Measurements from ENCODE around the gene KIF26B.

KIF26B gene

DNA sequence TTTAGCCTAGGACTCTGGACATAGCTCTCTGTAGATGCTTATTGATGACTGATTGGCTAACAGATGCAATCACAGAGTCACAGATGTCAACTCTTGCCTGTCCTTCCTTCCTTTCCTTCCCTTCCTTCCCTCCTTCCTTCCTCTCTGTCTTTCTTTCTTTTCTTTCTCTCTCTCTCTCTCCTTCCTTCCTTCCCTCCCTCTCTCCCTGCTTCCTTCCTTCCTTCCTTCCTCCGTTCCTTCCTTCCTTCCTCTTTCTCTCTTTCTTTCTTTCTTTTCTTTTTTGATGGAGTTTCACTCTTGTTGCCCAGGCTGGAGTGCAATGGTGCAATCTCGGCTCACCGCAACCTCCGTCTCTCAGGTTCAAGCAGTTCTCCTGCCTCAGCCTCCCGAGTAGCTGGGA is 106.1 kb downstream of the KIF26B start:
- no peak for DNase-seq (ENCODE audit: low read depth)
- TF ChIP-seq, protein P1, sequence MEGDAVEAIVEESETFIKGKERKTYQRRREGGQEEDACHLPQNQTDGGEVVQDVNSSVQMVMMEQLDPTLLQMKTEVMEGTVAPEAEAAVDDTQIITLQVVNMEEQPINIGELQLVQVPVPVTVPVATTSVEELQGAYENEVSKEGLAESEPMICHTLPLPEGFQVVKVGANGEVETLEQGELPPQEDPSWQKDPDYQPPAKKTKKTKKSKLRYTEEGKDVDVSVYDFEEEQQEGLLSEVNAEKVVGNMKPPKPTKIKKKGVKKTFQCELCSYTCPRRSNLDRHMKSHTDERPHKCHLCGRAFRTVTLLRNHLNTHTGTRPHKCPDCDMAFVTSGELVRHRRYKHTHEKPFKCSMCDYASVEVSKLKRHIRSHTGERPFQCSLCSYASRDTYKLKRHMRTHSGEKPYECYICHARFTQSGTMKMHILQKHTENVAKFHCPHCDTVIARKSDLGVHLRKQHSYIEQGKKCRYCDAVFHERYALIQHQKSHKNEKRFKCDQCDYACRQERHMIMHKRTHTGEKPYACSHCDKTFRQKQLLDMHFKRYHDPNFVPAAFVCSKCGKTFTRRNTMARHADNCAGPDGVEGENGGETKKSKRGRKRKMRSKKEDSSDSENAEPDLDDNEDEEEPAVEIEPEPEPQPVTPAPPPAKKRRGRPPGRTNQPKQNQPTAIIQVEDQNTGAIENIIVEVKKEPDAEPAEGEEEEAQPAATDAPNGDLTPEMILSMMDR (IDR thresholded peaks at IDR 0.05; ENCODE audit: low read depth, low read length, missing control alignments), result no peak
- in situ Hi-C loops (cut with HindIII; ENCODE audit: low sequenced_read_pairs), result no loop called here
- H3K4me3 ChIP-seq (ENCODE audit: low read depth, low read length), result no peak overlapping the region

DNA sequence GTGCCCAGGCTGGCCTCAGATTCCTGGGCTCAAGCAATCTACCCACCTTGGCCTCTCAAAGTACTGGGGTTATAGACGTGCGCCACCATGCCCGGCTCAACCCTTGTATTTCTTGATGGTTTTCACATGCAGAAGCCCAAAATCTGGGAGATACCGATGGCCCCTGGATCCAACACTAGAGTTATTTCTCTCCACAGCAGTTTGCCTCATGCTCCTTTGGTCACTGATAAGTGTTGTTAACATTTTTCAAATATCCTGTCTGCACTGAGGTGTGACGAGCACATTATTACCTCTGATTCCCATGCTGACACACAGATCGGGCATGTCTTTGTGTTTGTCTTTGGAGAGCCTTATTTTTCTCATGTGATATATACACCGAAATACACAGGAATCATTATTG is 107.0 kb downstream of the KIF26B start:
- in situ Hi-C loops (cut with HindIII; ENCODE audit: low sequenced_read_pairs), result no loop called here
- DNase-seq (ENCODE audit: low read depth), result peak; percentile 5

DNA sequence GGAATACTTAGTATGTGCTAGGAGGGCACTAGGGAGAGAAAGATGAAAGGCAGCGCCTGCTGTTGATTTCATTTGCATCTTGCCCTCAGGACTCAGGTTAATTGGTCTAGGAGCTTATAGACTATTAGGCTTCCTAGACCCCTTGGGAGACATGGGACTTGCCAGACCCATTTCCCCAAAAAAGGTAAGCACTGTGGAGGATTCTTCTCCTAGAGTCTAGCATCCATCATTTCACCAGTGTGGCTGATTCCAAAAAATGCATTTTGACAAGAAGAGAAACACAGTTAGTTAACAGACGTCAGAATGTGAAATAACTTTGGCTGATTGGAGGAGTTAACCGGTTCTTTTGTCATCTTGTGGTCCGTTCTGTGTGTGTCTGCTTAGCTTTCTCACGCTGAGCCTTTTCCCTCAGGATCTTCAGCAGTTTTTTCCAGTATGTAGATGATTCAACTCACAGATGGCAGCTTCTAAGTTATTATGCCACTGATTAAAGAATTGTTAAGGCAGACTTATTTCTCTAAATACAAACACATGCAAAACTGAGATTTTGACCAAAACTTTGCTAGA is 108.8 kb downstream of the KIF26B start:
- TF ChIP-seq, protein P1 (IDR thresholded peaks at IDR 0.05; ENCODE audit: low read depth, low read length, missing control alignments), result no peak
- in situ Hi-C loops (cut with HindIII; ENCODE audit: low sequenced_read_pairs), result no loop called here
- DNase-seq (ENCODE audit: low read depth), result no peak
- no peak overlapping the region for H3K4me3 ChIP-seq (ENCODE audit: low read depth, low read length)

More for the DNA sequence above, 107.0 kb downstream of the KIF26B start:
- TF ChIP-seq, protein P1 (IDR thresholded peaks at IDR 0.05; ENCODE audit: low read depth, low read length, missing control alignments), result no peak
- no peak overlapping the region for H3K4me3 ChIP-seq (ENCODE audit: low read depth, low read length)

DNA sequence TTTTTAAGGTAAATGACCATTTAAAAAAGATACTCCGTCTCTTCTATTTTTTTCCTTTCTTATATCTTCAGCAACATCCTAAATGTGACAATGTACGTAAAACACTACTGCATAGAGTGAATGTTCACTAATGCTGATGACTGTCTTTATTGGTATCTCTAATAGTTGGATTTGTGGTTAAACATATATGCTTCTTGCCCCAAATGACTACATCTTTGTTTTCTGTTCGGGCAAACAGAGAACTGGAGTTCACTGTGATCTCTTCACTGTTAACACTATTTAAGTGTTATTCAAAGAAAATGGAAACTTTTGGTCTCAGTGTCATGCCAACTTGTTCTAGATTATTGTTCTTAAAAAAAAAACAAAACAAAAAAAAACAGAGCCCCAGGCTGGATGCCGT is 109.4 kb downstream of the KIF26B start:
- TF ChIP-seq, protein P1 (IDR thresholded peaks at IDR 0.05; ENCODE audit: low read depth, low read length, missing control alignments), result no peak
- in situ Hi-C loops (cut with HindIII; ENCODE audit: low sequenced_read_pairs), result no loop called here
- no peak for DNase-seq (ENCODE audit: low read depth)

DNA sequence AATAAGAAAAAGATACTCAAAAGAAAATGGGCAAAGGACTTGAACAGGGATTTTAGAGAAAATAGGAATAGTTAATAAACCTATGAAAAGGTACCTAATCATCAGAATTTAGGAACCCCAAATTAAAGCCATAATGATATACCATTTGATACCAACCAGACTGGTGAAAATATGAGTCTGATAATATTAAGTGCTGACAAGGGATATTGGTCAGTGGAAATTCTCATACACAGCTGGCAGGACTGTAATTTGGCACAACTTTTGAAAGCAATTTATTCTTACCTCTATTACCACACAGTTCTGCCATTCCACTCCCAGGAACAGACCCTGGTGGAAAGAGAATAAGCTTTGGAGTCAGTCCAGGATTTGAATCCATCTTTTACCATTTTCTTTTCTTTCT is 111.3 kb downstream of the KIF26B start:
- TF ChIP-seq, protein P1 (IDR thresholded peaks at IDR 0.05; ENCODE audit: low read depth, low read length, missing control alignments), result no peak
- no peak overlapping the region for H3K4me3 ChIP-seq (ENCODE audit: low read depth, low read length)
- DNase-seq (ENCODE audit: low read depth), result no peak
- in situ Hi-C loops (cut with HindIII; ENCODE audit: low sequenced_read_pairs), result loop anchor here (5.0 kb wide), 1 partner anchor 51 kb away; no protein-coding TSS in a partner anchor

More for the DNA sequence above, 109.4 kb downstream of the KIF26B start:
- H3K4me3 ChIP-seq (ENCODE audit: low read depth, low read length), result no peak overlapping the region

DNA sequence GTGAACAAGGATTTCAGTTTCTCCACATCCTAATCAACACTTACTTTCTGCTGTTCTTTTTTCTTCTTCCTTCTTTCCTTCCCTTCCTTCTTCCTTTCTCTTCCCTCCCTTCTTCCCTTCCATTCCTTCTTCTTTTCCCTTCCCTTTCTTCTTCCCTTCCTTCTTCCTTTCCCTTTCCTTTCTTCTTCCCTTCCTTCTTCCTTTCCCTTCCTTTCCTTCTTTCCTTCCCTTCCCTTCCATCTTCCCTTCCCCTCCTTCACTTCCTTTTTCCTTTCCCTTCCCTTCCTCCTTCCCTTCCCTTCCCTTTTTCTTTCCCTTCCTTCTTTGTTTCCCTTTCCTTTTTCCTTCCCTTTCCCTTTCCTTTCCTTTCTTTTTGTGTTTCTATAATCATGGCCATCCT is 115.3 kb downstream of the KIF26B start:
- in situ Hi-C loops (cut with HindIII; ENCODE audit: low sequenced_read_pairs), result no loop called here
- H3K4me3 ChIP-seq (ENCODE audit: low read depth, low read length), result no peak overlapping the region
- TF ChIP-seq, protein P1 (IDR thresholded peaks at IDR 0.05; ENCODE audit: low read depth, low read length, missing control alignments), result no peak
- no peak for DNase-seq (ENCODE audit: low read depth)

Data from astrocyte of the cerebellum (primary cell).